GM10847 (cell line): Measurements from ENCODE around the gene S100A11.

Source experiments
- POLR2A ChIP-seq: IDR thresholded peaks from 2 replicates; pipeline ENCODE4 v1.6.1; 2011; ENCODE audit not compliant: insufficient read length; ENCODE audit errors: extremely low read depth

Gene S100A11

DNA sequence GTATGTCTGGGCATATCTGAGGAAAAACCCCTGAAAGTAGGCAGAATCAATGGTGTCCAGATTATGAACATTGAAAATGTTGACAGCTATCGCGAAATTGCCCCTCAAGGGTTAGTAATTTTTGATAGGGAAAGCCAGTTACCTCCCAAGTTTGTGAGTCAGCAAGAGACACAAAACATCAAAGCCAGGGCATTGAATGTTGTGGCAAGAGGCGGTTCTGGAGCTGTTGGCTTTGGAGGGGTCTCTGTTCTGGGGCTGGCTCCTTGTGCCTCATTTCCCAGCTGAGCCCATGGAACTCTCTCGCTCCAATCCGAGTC lies 10.6 kb upstream of the S100A11 start:
- no peak for TF ChIP-seq POLR2A

DNA sequence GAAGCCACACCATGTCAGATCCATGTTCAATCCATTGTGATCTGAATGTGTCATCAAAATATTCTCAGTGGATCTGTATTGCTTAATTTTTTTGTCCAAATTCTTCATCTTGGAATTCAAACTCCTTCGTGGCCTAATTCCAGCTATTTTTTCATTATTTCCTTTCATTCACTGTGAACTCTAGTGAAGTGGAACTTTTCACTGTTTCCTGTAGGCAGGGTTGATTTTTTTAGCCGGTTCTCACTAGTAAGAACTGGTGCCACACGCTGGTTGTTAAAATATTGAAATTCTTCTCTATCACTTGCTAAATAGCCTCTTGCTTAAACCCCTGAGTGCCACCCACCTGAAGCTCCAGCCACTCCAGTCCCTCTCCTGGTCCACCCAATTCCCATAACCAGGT lies 7.6 kb upstream of the S100A11 start:
- TF ChIP-seq POLR2A: no peak

GRCh38 chr1:152043870-152044269 lies 7.1 kb upstream of the S100A11 start:
- no peak for TF ChIP-seq POLR2A

- TF ChIP-seq POLR2A: no peak
Observed at GRCh38 chr1:152042030-152042429, 5.2 kb upstream of the S100A11 start.

DNA sequence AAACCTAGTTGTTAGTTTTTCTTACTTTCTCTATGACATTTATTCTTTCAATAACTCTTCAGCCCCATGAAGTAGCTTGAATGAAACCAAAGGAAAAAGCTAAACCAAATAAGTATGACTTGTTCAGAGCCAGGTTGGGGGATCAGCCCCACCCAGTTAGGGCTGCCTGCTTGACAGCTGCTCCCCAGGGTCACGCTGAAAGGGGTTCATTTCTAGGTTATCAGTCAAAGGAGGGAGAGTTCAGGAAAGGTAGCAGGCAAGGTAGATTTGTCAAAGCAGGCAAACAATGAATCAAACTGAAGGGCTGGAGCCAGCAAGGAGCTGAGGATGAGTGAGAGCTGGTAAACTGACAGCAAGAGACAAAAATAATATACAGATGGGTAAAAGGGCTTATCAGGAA lies 3.1 kb upstream of the S100A11 start:
- TF ChIP-seq POLR2A: no peak

DNA sequence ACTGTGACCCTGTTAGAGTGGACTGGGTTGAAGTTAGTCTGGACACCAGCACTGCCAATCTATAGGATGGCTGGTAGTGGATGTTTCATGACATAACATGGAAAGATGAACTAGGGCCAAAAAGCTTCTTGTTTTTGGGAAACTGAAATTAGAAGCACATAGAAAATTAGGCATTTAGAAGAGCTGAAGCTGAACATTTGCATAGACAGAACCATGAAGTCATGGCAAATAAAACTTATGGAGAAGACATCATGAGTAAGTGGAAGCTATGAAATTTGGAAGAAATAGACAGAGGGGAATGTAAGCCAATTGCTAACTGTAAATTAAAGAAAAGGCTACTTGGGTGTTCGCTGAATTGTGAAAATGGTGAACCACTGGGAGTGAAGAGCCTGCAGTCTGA lies 2.7 kb upstream of the S100A11 start:
- no peak for TF ChIP-seq POLR2A

DNA sequence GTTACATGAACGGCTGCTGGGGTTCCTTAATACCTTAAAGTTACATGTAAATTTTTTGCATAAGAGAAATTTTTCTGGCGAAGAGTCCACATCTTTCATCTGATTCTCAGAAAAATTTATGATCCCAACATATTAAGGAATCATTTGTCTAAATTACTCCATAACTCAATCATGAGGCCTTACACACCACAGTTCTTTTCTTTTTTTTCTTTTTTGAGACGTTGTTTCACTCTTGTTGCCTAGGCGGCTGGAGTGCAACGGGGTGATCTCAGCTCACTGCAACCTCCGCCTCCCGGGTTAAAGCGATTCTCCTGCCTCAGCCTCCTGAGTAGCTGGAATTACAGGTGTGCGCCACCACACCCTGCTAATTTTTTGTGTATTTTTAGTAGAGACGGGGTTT lies 2.1 kb upstream of the S100A11 start:
- no peak for TF ChIP-seq POLR2A

GRCh38 chr1:152035539-152036266 lies 1.1 kb downstream of the S100A11 start:
- TF ChIP-seq POLR2A: no peak

DNA sequence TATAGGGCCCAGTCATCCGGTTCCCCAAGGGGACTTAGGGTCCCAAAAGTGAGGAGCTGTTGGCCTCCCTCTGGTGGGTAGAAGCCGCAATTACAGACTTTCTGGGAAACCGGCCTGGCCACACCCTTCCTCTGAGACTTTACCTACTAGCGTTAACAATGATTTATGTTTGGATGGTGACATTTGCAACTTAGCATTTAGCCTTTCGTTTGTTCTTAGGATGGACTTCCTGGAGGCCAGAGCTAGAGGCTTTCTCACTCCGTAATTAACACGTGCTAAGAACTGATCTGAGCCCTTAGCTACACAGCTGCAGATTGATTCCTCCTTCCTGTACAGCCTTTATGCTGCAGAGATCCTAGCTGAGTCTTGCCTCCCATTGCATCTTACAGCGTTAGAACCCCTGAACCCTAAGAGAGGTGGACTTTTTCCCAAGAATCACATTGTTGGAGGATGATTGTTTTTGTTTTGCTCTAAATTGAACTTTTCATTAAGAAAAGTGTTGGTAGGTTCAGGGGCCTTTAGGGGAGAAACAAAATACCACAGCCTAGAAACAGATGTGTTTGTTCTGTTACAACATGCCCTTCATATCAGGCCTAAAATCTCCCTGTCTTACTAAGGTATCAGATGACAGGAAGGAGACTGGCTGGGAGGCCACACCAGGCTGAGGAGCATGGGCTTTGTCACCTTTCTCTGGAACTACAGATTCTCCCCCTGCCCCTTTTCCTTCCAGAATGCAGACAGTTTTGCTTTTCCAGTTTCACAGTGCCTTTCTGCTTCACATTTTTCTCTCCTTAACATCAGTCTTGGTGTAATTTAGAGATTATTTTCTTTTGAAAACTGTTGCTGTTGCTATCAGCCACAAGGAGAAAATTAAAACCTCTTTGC lies 1.9 kb downstream of the S100A11 start:
- TF ChIP-seq POLR2A: no peak

GRCh38 chr1:152034324-152034653 lies 2.5 kb downstream of the S100A11 start:
- no peak for TF ChIP-seq POLR2A

GRCh38 chr1:152029929-152030211 lies 6.9 kb downstream of the S100A11 start:
- no peak for TF ChIP-seq POLR2A

GRCh38 chr1:152029144-152029928 lies 7.5 kb downstream of the S100A11 start:
- TF ChIP-seq POLR2A: no peak

GRCh38 chr1:152026895-152027294 lies 9.9 kb downstream of the S100A11 start:
- no peak for TF ChIP-seq POLR2A

DNA sequence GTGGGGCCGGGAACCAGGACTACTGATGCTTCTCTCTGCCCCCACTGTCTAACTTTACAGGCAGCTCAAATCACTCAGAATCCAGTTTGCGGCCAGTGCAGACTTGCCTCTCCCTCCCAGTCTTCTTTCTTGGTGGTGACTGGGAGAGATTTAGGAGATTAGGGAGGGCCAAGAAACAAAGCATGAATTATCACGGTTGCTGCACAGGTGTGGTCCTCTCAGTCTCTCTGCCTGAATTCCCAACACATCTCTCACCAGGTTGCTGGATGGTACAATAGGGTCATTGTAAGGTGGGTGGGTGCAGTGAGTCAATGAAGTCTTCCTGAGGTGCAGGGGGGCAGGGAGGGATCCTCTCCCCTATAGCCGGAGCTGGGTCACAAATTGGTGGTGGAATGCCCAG lies 12.6 kb downstream of the S100A11 start:
- TF ChIP-seq POLR2A: no peak

GRCh38 chr1:152023221-152023620 lies 13.6 kb downstream of the S100A11 start:
- no peak for TF ChIP-seq POLR2A

GRCh38 chr1:152022474-152022873 lies 14.3 kb downstream of the S100A11 start:
- TF ChIP-seq POLR2A: no peak
